ENCODE data around the gene PHACTR2.
A peak's percentile ranks its signal among the peaks of the same experiment; 100 is the strongest.

PHACTR2 gene

GRCh38 chr6:143675382-143675900 is 2.3 kb upstream of the PHACTR2 start:
- DNase-seq = no peak

GRCh38 chr6:143675946-143676345 is 1.8 kb upstream of the PHACTR2 start:
- DNase-seq = peak; percentile 64

GRCh38 chr6:143676437-143677045 is 1.2 kb upstream of the PHACTR2 start:
- DNase-seq = no peak

- DNase-seq = no peak
Measured at GRCh38 chr6:143677577-143677890, 231 bp upstream of the PHACTR2 start.

GRCh38 chr6:143679041-143679440 is 1.3 kb downstream of the PHACTR2 start:
- DNase-seq = no peak

- DNase-seq = no peak
Measured at GRCh38 chr6:143680141-143680540, 2.4 kb downstream of the PHACTR2 start.

- DNase-seq = no peak
Measured at GRCh38 chr6:143682805-143683204, 5.0 kb downstream of the PHACTR2 start.

- DNase-seq = no peak
Measured at GRCh38 chr6:143684486-143684885, 6.7 kb downstream of the PHACTR2 start.

GRCh38 chr6:143685653-143686052 is 7.9 kb downstream of the PHACTR2 start:
- DNase-seq = no peak

- DNase-seq = no peak
Measured at GRCh38 chr6:143687591-143687990, 9.8 kb downstream of the PHACTR2 start.

GRCh38 chr6:143688681-143689080 is 10.9 kb downstream of the PHACTR2 start:
- peak; percentile 38 for DNase-seq

- DNase-seq = peak; percentile 51
Measured at GRCh38 chr6:143689852-143690251, 12.1 kb downstream of the PHACTR2 start.

GRCh38 chr6:143691155-143691554 is 13.4 kb downstream of the PHACTR2 start:
- no peak for DNase-seq

GRCh38 chr6:143691900-143692636 is 14.3 kb downstream of the PHACTR2 start:
- no peak for DNase-seq

GRCh38 chr6:143692696-143693095 is 14.9 kb downstream of the PHACTR2 start:
- no peak for DNase-seq

- no peak for DNase-seq
Measured at GRCh38 chr6:143694013-143694412, 16.2 kb downstream of the PHACTR2 start.

- DNase-seq = no peak
Measured at GRCh38 chr6:143694560-143694959, 16.8 kb downstream of the PHACTR2 start.

GRCh38 chr6:143695130-143695968 is 17.6 kb downstream of the PHACTR2 start:
- no peak for DNase-seq

- DNase-seq = no peak
Measured at GRCh38 chr6:143695969-143696663, 18.4 kb downstream of the PHACTR2 start.

GRCh38 chr6:143696664-143697000 is 18.9 kb downstream of the PHACTR2 start:
- DNase-seq = no peak

- no peak for DNase-seq
Measured at GRCh38 chr6:143697076-143697800, 19.5 kb downstream of the PHACTR2 start.

GRCh38 chr6:143698329-143698728 is 20.6 kb downstream of the PHACTR2 start:
- DNase-seq = no peak
